ENCODE data around the gene CFAP69.

DNA sequence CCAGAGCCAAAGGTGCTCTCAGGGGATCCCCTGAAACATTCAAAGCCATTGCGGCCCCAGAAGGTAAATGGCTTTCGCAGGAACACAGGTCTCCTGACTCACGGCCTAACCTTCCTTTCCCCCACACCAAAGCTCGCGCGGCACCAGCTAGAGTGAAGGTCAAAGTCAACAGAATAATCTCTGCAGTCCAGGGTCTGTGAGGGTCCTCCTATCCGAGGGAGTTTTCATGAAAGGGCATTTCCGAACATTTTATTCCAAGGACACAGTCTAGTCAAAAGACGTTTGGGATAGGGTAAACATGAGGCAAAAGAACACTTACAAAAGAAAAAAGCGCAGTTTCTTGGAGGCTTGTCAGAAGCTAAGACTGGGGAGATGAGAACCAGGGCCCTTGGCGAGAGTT is 34.0 kb upstream of the CFAP69 start:
- no peak for TF ChIP-seq TAF1 (IDR thresholded peaks at IDR 0.05; ENCODE audit: borderline replicate concordance, insufficient read depth, low read length)
- no peak for TF ChIP-seq POLR2AphosphoS5 (IDR thresholded peaks at IDR 0.05; ENCODE audit: low read depth, low read length)
- TF ChIP-seq SIN3A (IDR thresholded peaks at IDR 0.05; ENCODE audit: borderline replicate concordance, insufficient read depth, low read length): no peak
